Osteoblast (primary cell): ENCODE results near the gene MMD. TPM values are rescaled to one million over a fixed set of nuclear protein-coding genes. Genes with fewer than 3 reads are reported as not detected.

ENCODE experiments used
- DNase-seq: peaks from one replicate; pipeline ENCODE4 v3.0.0; 2011; ENCODE audit warnings: low spot score, mixed read lengths; ENCODE audit not compliant: insufficient read length; ENCODE audit errors: missing footprints
- H2AFZ ChIP-seq: 2 replicates; pipeline ENCODE4 v1.6.0; 2011; ENCODE audit warnings: mild to moderate bottlenecking, low read length
- H3K27ac ChIP-seq: 2 replicates; pipeline ENCODE4 v1.5.1; 2011; ENCODE audit warnings: mild to moderate bottlenecking, low read depth, low read length, moderate library complexity
- H3K27me3 ChIP-seq: 2 replicates; pipeline ENCODE4 v1.6.0; 2012; ENCODE audit warnings: mild to moderate bottlenecking, control low read depth, inconsistent platforms, low read length, moderate library complexity; ENCODE audit not compliant: insufficient read depth
- H3K36me3 ChIP-seq: 2 replicates; pipeline ENCODE4 v1.5.1; 2011; ENCODE audit warnings: mild to moderate bottlenecking, low read length, control low read depth, moderate library complexity; ENCODE audit not compliant: insufficient read depth
- H3K4me1 ChIP-seq: 2 replicates; pipeline ENCODE4 v1.5.1; 2011; ENCODE audit warnings: mild to moderate bottlenecking, low read length, control low read depth, moderate library complexity; ENCODE audit not compliant: insufficient read depth
- H3K4me2 ChIP-seq: 2 replicates; pipeline ENCODE4 v1.6.0; 2011; ENCODE audit warnings: mild to moderate bottlenecking, low read length; ENCODE audit not compliant: insufficient read depth
- H3K4me3 ChIP-seq: fragments of 200-600 bp; sonication (generic); 3 replicates; pipeline ENCODE4 v1.5.1; 2012; ENCODE audit warnings: mild to moderate bottlenecking, low read length, inconsistent platforms; ENCODE audit not compliant: insufficient read depth
- H3K79me2 ChIP-seq: 2 replicates; pipeline ENCODE4 v1.6.0; 2012; ENCODE audit warnings: mild to moderate bottlenecking, low read length, control low read depth, inconsistent platforms; ENCODE audit not compliant: insufficient read depth
- H3K9me3 ChIP-seq: 2 replicates; pipeline ENCODE4 v1.5.1; 2011; ENCODE audit warnings: low read depth, low read length, control low read depth
- H4K20me1 ChIP-seq: 2 replicates; pipeline ENCODE4 v1.6.0; 2012; ENCODE audit warnings: mild to moderate bottlenecking, low read length, control low read depth; ENCODE audit not compliant: insufficient read depth
- total RNA-seq: library from RNA; depleted of rRNA; stranded (reverse); fragments of >200 nt; gene quantifications from 2 replicates; pipeline ENCODE4 v1.2.3, GENCODE V29; 2012
- TF ChIP-seq, protein P1 (sequence below): IDR thresholded peaks from 2 replicates; pipeline ENCODE4 v1.5.1; 2011; ENCODE audit warnings: mild to moderate bottlenecking, low read depth, low read length, moderate library complexity; ENCODE audit errors: extremely low read depth

The MMD gene
- total RNA-seq, 1 donor = 6.5 TPM

GRCh38 chr17:55410722-55411462 is 10.7 kb downstream of the MMD start:
- Histone ChIP-seq H3K9me3 (no peaks in the 10 kb centered on the region), H3K27ac (no peak overlapping the region), H2AFZ (no peak overlapping the region), H3K4me3 (no peak overlapping the region), H3K79me2 (peaks cover 3% of the 10 kb centered on the region), H3K27me3 (no peaks in the 10 kb centered on the region), H3K4me1 (peaks cover 4% of the 10 kb centered on the region), H4K20me1 (no peaks in the 10 kb centered on the region), H3K36me3 (peaks cover 20% of the 10 kb centered on the region), H3K4me2 (no peak overlapping the region)
- TF ChIP-seq, protein P1, sequence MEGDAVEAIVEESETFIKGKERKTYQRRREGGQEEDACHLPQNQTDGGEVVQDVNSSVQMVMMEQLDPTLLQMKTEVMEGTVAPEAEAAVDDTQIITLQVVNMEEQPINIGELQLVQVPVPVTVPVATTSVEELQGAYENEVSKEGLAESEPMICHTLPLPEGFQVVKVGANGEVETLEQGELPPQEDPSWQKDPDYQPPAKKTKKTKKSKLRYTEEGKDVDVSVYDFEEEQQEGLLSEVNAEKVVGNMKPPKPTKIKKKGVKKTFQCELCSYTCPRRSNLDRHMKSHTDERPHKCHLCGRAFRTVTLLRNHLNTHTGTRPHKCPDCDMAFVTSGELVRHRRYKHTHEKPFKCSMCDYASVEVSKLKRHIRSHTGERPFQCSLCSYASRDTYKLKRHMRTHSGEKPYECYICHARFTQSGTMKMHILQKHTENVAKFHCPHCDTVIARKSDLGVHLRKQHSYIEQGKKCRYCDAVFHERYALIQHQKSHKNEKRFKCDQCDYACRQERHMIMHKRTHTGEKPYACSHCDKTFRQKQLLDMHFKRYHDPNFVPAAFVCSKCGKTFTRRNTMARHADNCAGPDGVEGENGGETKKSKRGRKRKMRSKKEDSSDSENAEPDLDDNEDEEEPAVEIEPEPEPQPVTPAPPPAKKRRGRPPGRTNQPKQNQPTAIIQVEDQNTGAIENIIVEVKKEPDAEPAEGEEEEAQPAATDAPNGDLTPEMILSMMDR = no peak
- peak; percentile 13 for DNase-seq

- Histone ChIP-seq H3K4me1 (peaks cover 4% of the 10 kb centered on the region), H3K4me2 (no peak overlapping the region), H3K36me3 (peaks cover 24% of the 10 kb centered on the region), H3K4me3 (no peak overlapping the region), H3K9me3 (no peaks in the 10 kb centered on the region), H3K27ac (no peak overlapping the region), H3K79me2 (no peaks in the 10 kb centered on the region), H4K20me1 (no peaks in the 10 kb centered on the region), H3K27me3 (no peaks in the 10 kb centered on the region), H2AFZ (no peak overlapping the region)
- peak; percentile 18 for DNase-seq
- TF ChIP-seq, protein P1 = no peak
Observed at GRCh38 chr17:55409030-55409800, 12.4 kb downstream of the MMD start.

GRCh38 chr17:55407641-55408566 is 13.7 kb downstream of the MMD start:
- DNase-seq = no peak
- Histone ChIP-seq H3K36me3 (peaks cover 33% of the 10 kb centered on the region), H3K9me3 (no peaks in the 10 kb centered on the region), H3K27ac (no peak overlapping the region), H3K4me1 (peaks cover 4% of the 10 kb centered on the region), H4K20me1 (no peaks in the 10 kb centered on the region), H3K79me2 (no peaks in the 10 kb centered on the region), H3K4me2 (no peak overlapping the region), H2AFZ (no peak overlapping the region), H3K27me3 (no peaks in the 10 kb centered on the region), H3K4me3 (no peak overlapping the region)
- TF ChIP-seq, protein P1 = no peak
